Skeletal muscle tissue (tissue), 4 donors: ENCODE data around the gene DGLUCY. TPM values are rescaled to one million over a fixed set of nuclear protein-coding genes. Genes with fewer than 3 reads are reported as not detected.
A peak's percentile ranks its signal among the peaks of the same experiment; 100 is the strongest.

Experiments used
- H3K27ac ChIP-seq: one replicate; pipeline ENCODE4 v1.7.0; 2013; ENCODE audit warnings: mild to moderate bottlenecking, low read depth, low read length, inconsistent platforms
- H3K27me3 ChIP-seq, 3 donors: one replicate each; pipeline ENCODE4 v1.7.0; 2013; ENCODE audit warnings: low read length in 3 of 3; ENCODE audit not compliant: control insufficient read depth in 3 of 3, insufficient read depth in 3 of 3
- H3K36me3 ChIP-seq, 3 donors: one replicate each; pipeline ENCODE4 v1.7.0; 2013; ENCODE audit warnings: low read length in 3 of 3; ENCODE audit not compliant: control insufficient read depth in 3 of 3, insufficient read depth in 3 of 3
- H3K4me1 ChIP-seq, 3 donors: one replicate each; pipeline ENCODE4 v1.7.0; 2013; ENCODE audit warnings: low read length in 3 of 3, mild to moderate bottlenecking in 3 of 3; ENCODE audit not compliant: control insufficient read depth in 3 of 3, insufficient read depth in 3 of 3
- H3K4me3 ChIP-seq, 3 donors: one replicate each; pipeline ENCODE4 v1.7.0; 2013; ENCODE audit warnings: low read length in 3 of 3
- H3K9ac ChIP-seq, 3 donors: one replicate each; pipeline ENCODE4 v1.7.0; 2013; ENCODE audit warnings: low read length in 3 of 3, mild to moderate bottlenecking in 3 of 3, moderate library complexity in 2 of 3, low read depth in 1 of 3
- H3K9me3 ChIP-seq, 3 donors: one replicate each; pipeline ENCODE4 v1.7.0; 2013; ENCODE audit warnings: low read length in 3 of 3; ENCODE audit not compliant: control insufficient read depth in 3 of 3
- total RNA-seq: library from RNA; depleted of rRNA; stranded (reverse); fragments of >200 nt; gene quantifications from one replicate; pipeline ENCODE4 v1.2.3, GENCODE V29; 2014
- donor health status: Osteomylitis.

DGLUCY gene
- total RNA-seq, 1 donor from 2014 or later = 49.6 TPM

DNA sequence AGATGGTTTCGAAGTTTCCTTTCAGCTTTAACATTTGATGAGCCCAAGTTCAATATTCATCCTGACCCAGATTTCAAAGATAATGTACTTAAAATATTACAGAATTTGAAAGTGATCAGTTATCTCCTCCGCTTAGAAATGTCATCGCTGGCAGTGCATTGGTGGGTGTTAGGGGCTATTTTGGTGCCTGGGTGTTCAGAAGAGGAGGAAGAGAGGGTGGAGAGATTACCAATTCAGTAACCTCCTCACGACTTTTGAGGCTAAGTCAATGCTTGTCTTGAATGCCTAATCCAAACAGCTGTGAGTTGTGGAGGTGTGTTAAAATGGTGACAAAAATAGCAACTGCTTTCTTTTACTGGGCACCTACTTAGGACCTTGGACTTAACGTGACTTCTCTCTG, 13.8 kb upstream of the DGLUCY start:
- Histone ChIP-seq H3K36me3 (no peaks in the 10 kb centered on the region), H3K4me1 (peaks cover 0 to 7% (median 5%) of the 10 kb centered on the region in 3 donors), H3K9ac (no peak overlapping the region), H3K9me3 (no peaks in the 10 kb centered on the region), H3K4me3 (no peak overlapping the region), H3K27ac (no peak overlapping the region), H3K27me3 (no peaks in the 10 kb centered on the region)

- no peaks in the 10 kb centered on the region for H3K9me3 ChIP-seq
- peak overlapping the region in 1 of 3 donors; percentile 33 for H3K9ac ChIP-seq
- H3K27ac ChIP-seq = no peak overlapping the region
- peaks cover 0 to 4% (median 3%) of the 10 kb centered on the region in 3 donors for H3K4me1 ChIP-seq
- H3K36me3 ChIP-seq = no peaks in the 10 kb centered on the region
- H3K4me3 ChIP-seq = no peak overlapping the region
- no peaks in the 10 kb centered on the region for H3K27me3 ChIP-seq
Measured at GRCh38 chr14:91103116-91103515, 10.8 kb upstream of the DGLUCY start.

DNA sequence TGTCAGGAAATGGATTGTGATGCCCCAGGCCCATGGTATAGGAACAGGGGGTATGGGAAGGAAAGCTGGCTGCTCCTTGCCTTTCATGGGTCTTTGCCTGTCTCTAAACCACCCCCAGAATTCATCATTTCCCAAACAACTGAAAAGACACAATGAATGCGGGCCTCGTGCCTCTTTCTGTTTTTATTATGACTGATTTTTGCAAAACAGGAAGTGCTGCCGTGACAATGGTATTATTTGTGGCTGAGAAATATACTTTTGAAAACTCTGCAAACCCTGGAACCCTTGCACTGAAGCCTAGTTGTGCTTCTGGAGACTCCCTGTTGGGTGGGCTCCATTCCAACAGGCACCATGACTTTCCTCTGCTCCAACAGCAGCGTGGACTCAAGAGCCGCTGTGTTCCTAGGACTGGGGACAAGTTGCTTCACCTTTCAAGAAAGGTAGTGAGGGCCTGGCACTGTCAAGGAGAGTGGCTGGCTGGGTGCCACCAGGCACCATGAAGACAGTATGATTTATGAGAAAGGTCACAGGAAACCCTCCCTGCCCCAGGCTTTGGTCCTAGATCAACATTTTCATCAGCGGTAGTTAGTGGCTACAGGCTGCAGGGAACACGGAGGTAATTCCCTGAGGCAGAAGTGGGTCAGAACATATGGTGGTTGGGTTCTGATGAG, 4.8 kb upstream of the DGLUCY start:
- Histone ChIP-seq H3K4me3 (peak overlapping the region in 1 of 3 donors; percentile 13), H3K9ac (no peak overlapping the region), H3K27ac (peak overlapping the region; percentile 36), H3K27me3 (no peaks in the 10 kb centered on the region), H3K9me3 (no peaks in the 10 kb centered on the region), H3K4me1 (peaks cover 11 to 17% (median 16%) of the 10 kb centered on the region in 3 donors), H3K36me3 (peaks cover 0 to 1% (median 0%) of the 10 kb centered on the region in 3 donors)

GRCh38 chr14:91111443-91111842, 2.4 kb upstream of the DGLUCY start:
- H3K4me1 ChIP-seq = peaks cover 30 to 34% (median 31%) of the 10 kb centered on the region in 3 donors
- H3K9ac ChIP-seq = no peak overlapping the region
- H3K27me3 ChIP-seq = no peaks in the 10 kb centered on the region
- no peak overlapping the region for H3K27ac ChIP-seq
- H3K4me3 ChIP-seq = no peak overlapping the region
- H3K36me3 ChIP-seq = peaks cover 0 to 3% (median 2%) of the 10 kb centered on the region in 3 donors
- H3K9me3 ChIP-seq = no peaks in the 10 kb centered on the region

- Histone ChIP-seq H3K4me3 (no peak overlapping the region), H3K27me3 (no peaks in the 10 kb centered on the region), H3K4me1 (peaks cover 34 to 37% (median 37%) of the 10 kb centered on the region in 3 donors), H3K9me3 (no peaks in the 10 kb centered on the region), H3K27ac (no peak overlapping the region), H3K9ac (no peak overlapping the region), H3K36me3 (peaks cover 0 to 3% (median 2%) of the 10 kb centered on the region in 3 donors)
Measured at GRCh38 chr14:91112194-91112593, 1.7 kb upstream of the DGLUCY start.

GRCh38 chr14:91114079-91115065, 499 bp downstream of the DGLUCY start:
- H3K4me1 ChIP-seq = peaks cover 34 to 41% (median 36%) of the 10 kb centered on the region in 3 donors
- H3K27ac ChIP-seq = peak overlapping the region; percentile 97
- H3K4me3 ChIP-seq = peak overlapping the region; percentile 97 to 99 (median 98)
- peak overlapping the region; percentile 91 to 99 (median 99) for H3K9ac ChIP-seq
- H3K9me3 ChIP-seq = no peaks in the 10 kb centered on the region
- H3K27me3 ChIP-seq = no peaks in the 10 kb centered on the region
- peaks cover 2 to 4% (median 3%) of the 10 kb centered on the region in 3 donors for H3K36me3 ChIP-seq

- Histone ChIP-seq H3K4me1 (peaks cover 39 to 53% (median 41%) of the 10 kb centered on the region in 3 donors), H3K27me3 (no peaks in the 10 kb centered on the region)
Measured at GRCh38 chr14:91115986-91116770, 2.3 kb downstream of the DGLUCY start.

DNA sequence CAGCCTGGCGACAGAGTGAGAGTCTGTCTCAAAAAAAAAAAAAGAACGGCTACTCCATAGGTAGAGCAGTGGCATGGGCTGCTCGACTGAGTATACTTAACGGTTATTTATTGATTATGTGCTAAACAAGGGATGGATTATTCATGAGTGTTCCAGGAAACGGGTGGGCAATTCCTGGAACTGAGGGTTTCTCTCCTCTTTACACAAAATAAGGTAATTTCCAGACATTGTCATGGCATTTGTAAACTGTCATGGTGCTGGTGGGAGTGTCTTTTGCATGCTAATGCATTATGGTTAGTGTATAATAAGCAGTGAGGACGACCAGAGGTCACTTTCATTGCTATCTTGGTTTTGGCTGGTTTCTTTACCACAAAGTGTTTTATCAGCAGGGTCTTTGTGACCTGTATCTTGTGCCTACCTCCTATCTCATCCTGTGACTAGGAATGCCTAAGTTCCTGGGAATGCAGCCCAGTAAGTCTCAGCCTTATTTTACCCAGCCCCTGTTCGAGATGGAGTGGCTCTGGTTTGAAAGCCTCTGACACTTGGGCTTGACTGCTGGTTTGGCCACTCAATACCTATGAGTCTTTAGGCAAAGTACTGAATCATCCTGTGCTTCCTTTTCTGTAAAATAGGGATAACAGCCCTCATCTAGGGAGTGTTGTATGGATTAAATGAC, 3.2 kb downstream of the DGLUCY start:
- Histone ChIP-seq H3K36me3 (peaks cover 3 to 4% (median 4%) of the 10 kb centered on the region in 3 donors), H3K27me3 (no peaks in the 10 kb centered on the region), H3K9ac (no peak overlapping the region), H3K4me1 (peaks cover 39 to 56% (median 41%) of the 10 kb centered on the region in 3 donors), H3K27ac (peak overlapping the region; percentile 5), H3K4me3 (no peak overlapping the region), H3K9me3 (no peaks in the 10 kb centered on the region)

More at GRCh38 chr14:91115986-91116770, 2.3 kb downstream of the DGLUCY start:
- Histone ChIP-seq H3K9ac (peak overlapping the region; percentile 1 to 99 (median 91)), H3K27ac (peak overlapping the region; percentile 97), H3K36me3 (peaks cover 3 to 4% (median 4%) of the 10 kb centered on the region in 3 donors), H3K9me3 (no peaks in the 10 kb centered on the region), H3K4me3 (peak overlapping the region; percentile 97 to 99 (median 98))

DNA sequence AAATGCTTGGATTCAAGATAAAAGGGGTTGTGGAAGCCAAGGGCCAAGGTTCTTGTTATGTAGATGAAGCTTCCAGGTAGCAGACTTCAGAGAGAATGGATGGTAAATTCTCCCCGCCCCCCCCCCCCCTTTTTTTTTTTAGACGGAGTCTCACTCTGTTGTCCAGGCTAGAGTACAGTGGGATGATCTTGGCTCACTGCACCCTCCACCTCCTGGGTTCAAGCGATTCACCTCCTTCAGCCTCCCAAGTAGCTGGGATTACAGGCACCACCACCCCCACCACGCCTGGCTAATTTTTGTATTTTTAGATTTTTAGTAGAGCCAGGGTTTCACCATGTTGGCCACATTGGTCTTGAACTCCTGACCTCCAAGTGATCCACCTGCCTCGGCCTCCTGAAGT, 4.1 kb downstream of the DGLUCY start:
- Histone ChIP-seq H3K36me3 (peaks cover 3 to 4% (median 4%) of the 10 kb centered on the region in 3 donors), H3K4me1 (peaks cover 39 to 61% (median 45%) of the 10 kb centered on the region in 3 donors), H3K4me3 (no peak overlapping the region), H3K27me3 (no peaks in the 10 kb centered on the region), H3K9me3 (no peaks in the 10 kb centered on the region), H3K9ac (no peak overlapping the region), H3K27ac (no peak overlapping the region)
